ENCODE results near the gene SUN3.
"Not testable (repeated sequence)": the region's sequence is repeated elsewhere in the genome, so short reads cannot be mapped to it uniquely, and the experiment has no call there.

The SUN3 gene

GRCh38 chr7:48025624-48026023, 3.3 kb downstream of the SUN3 start:
- no peak for DNase-seq

- DNase-seq: no peak
Measured at GRCh38 chr7:48017674-48018073, 11.2 kb downstream of the SUN3 start.

GRCh38 chr7:48016641-48017040, 12.3 kb downstream of the SUN3 start:
- DNase-seq: no peak

GRCh38 chr7:48011951-48012350, 17.0 kb downstream of the SUN3 start:
- no peak for DNase-seq

GRCh38 chr7:48011323-48011722, 17.6 kb downstream of the SUN3 start:
- no peak for DNase-seq

- no peak for DNase-seq
Measured at GRCh38 chr7:48009954-48010353, 19.0 kb downstream of the SUN3 start.

GRCh38 chr7:48009257-48009656, 19.6 kb downstream of the SUN3 start:
- no peak for DNase-seq

- DNase-seq: no peak
Measured at GRCh38 chr7:48006866-48007265, 22.0 kb downstream of the SUN3 start.

GRCh38 chr7:48004638-48005037, 24.3 kb downstream of the SUN3 start:
- no peak for DNase-seq

GRCh38 chr7:48004032-48004431, 24.9 kb downstream of the SUN3 start:
- no peak for DNase-seq

GRCh38 chr7:48000164-48000563, 28.7 kb downstream of the SUN3 start:
- not testable (repeated sequence) for DNase-seq

GRCh38 chr7:47999413-47999812, 29.5 kb downstream of the SUN3 start:
- no peak for DNase-seq

- DNase-seq: no peak
Measured at GRCh38 chr7:47992446-47992845, 36.5 kb downstream of the SUN3 start.

GRCh38 chr7:47991741-47992311, 37.1 kb downstream of the SUN3 start:
- DNase-seq: peak; percentile 87

GRCh38 chr7:47991270-47991669, 37.6 kb downstream of the SUN3 start:
- DNase-seq: no peak

GRCh38 chr7:47990592-47990991, 38.3 kb downstream of the SUN3 start:
- no peak for DNase-seq

GRCh38 chr7:47989607-47990400, 39.1 kb downstream of the SUN3 start:
- not testable (repeated sequence) for DNase-seq

- no peak for DNase-seq
Measured at GRCh38 chr7:47988496-47989386, 40.2 kb downstream of the SUN3 start.

GRCh38 chr7:47982610-47983009, 46.3 kb downstream of the SUN3 start:
- DNase-seq: no peak

GRCh38 chr7:47980648-47981047, 48.3 kb downstream of the SUN3 start:
- not testable (repeated sequence) for DNase-seq

- DNase-seq: no peak
Measured at GRCh38 chr7:47979832-47980181, 49.1 kb downstream of the SUN3 start.

GRCh38 chr7:47979145-47979831, 49.6 kb downstream of the SUN3 start, which contains the start of gene HUS1:
Gene HUS1, minus strand, starts transcription at chr7:47979615. Its CDS starts 96 bp downstream, at chr7:47979519.
- peak; percentile 96 for DNase-seq

- DNase-seq: no peak
Measured at GRCh38 chr7:47978790-47979144, 50.1 kb downstream of the SUN3 start.

Data from CD4-positive, alpha-beta T cell treated with Interleukin-4 for 4 hours (primary cell).